C4-2B (cell line): Measurements from ENCODE around the gene NUCKS1.

Source experiments
- H3K27ac ChIP-seq: fragments of 450-650 bp; 2 replicates; pipeline ENCODE4 v1.5.1; 2017
- ZFX ChIP-seq: fragments of 450-650 bp; IDR thresholded peaks from 2 replicates; pipeline ENCODE4 v1.6.1; 2017
- TF ChIP-seq, protein P1 (sequence below): fragments of 450-650 bp; conservative IDR thresholded peaks from 2 replicates; pipeline ENCODE4 v1.5.1; 2017; ENCODE audit warnings: mild to moderate bottlenecking

Gene NUCKS1

DNA sequence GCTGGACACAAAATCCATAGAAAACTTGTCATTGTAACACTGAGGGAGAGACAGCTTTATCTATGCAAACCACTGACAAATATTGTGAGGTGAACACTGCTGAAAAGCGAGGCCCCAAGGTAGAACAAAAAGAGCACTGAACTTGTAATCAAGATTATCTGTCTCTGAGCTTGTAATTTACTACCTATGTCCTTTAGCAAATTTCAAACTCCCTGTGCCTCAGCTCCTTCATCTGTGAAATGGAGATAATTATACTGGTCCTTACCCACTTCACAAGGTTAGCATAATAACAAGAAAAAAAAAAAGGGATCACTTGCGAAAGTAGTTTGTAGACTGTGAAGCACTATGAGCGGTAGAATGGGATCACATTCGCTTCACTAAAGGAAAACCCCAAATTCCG, 4.9 kb upstream of the NUCKS1 start:
- TF ChIP-seq, protein P1, sequence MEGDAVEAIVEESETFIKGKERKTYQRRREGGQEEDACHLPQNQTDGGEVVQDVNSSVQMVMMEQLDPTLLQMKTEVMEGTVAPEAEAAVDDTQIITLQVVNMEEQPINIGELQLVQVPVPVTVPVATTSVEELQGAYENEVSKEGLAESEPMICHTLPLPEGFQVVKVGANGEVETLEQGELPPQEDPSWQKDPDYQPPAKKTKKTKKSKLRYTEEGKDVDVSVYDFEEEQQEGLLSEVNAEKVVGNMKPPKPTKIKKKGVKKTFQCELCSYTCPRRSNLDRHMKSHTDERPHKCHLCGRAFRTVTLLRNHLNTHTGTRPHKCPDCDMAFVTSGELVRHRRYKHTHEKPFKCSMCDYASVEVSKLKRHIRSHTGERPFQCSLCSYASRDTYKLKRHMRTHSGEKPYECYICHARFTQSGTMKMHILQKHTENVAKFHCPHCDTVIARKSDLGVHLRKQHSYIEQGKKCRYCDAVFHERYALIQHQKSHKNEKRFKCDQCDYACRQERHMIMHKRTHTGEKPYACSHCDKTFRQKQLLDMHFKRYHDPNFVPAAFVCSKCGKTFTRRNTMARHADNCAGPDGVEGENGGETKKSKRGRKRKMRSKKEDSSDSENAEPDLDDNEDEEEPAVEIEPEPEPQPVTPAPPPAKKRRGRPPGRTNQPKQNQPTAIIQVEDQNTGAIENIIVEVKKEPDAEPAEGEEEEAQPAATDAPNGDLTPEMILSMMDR: no peak
- no peak for TF ChIP-seq ZFX
- no peak overlapping the region for H3K27ac ChIP-seq

DNA sequence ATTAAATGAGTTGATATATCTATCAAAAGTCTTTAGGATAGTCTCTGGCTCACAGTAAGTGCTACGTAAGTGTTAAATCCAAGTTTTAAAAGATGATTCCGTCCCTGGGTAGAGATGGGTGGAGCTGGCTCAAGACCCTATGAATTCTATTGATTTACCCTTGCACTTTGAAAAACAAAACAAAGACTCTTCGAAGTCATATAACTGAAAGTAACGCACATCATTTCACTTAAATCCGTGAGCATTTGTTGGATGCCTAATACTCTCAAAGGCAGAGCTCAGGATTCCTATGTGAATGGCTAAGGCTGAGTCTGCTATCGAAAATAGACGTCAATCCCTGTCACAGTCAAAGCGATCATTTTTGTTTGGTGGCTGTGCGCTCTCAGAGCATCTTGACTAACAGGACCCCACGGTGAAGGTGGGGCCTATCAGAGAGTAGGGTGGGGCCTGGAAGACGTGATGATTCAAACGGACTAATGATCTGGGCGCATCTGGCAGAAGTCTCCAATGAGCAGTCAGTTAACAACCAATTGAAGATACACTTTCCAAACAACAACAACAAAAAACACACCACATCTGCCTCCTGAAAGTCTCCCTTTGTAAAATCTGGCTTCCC, 1.2 kb upstream of the NUCKS1 start:
- TF ChIP-seq, protein P1: no peak
- TF ChIP-seq ZFX: no peak
- no peak overlapping the region for H3K27ac ChIP-seq

- H3K27ac ChIP-seq: peak overlapping the region; percentile 92
- TF ChIP-seq ZFX: peak; percentile 52
- TF ChIP-seq, protein P1: no peak
These were observed 496 bp downstream of the NUCKS1 start for GRCh38 chr1:205749234-205750137.

GRCh38 chr1:205748403-205749233, 1.4 kb downstream of the NUCKS1 start:
- H3K27ac ChIP-seq: peak overlapping the region; percentile 92
- TF ChIP-seq, protein P1: no peak
- no peak for TF ChIP-seq ZFX

GRCh38 chr1:205746757-205747412, 3.1 kb downstream of the NUCKS1 start:
- H3K27ac ChIP-seq: no peak overlapping the region
- TF ChIP-seq, protein P1: no peak
- no peak for TF ChIP-seq ZFX

GRCh38 chr1:205744403-205744802, 5.6 kb downstream of the NUCKS1 start:
- H3K27ac ChIP-seq: no peak overlapping the region
- TF ChIP-seq, protein P1: no peak
- no peak for TF ChIP-seq ZFX
